ENCODE data around the gene PTGER3.

PTGER3 gene

DNA sequence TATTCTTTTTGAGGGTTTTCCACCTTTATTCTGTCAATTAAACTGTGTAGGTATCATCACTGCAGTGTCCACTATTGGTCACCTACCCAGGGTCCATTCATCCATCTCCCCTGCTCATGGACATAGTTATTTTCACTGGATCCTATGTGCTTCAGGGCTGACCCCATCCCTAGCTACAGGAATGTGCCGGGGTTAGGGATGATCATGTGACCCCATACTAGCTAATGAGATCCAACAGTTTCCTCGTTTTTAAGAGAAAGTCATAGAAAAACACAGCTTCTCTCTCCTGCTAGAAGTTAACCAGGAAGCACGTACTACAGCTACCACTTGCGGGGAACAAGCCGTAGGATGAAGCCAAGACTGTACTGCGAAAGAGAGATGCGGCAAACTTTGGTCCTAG, 19.6 kb downstream of the PTGER3 start:
- CTCF ChIA-PET = no interaction called here
- POLR2A ChIA-PET = no interaction called here

DNA sequence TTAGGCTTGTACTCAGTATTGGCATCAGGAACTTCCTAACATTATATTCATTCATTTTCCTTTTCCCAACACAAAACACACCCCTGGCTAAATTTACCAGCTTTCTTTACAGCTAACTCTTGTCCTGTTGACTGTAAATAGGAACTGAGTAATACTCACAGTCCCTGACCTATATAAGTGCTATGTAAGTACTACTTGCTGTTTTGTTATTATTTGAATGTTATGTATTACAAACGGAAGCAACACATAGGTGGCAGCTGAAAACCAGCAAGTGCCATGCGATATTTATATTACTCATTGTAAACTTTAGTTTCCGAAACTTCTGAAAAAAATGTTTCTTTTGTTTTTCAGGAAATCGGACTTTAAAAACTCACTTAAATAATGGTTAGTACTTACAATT, 21.5 kb downstream of the PTGER3 start:
- no peak for DNase-seq (ENCODE audit: extremely low spot score)
- ChIA-PET CTCF (no interaction called here), POLR2A (no interaction called here)
- TF ChIP-seq LEF1 (IDR thresholded peaks at IDR 0.05; ENCODE audit: borderline replicate concordance) (no peak), BHLHE40 (IDR thresholded peaks at IDR 0.05; ENCODE audit: borderline replicate concordance) (no peak), PKNOX1 (IDR thresholded peaks at IDR 0.05) (no peak), SUZ12 (IDR thresholded peaks at IDR 0.05) (no peak), ZNF384 (IDR thresholded peaks at IDR 0.05) (no peak), CTBP1 (IDR thresholded peaks at IDR 0.05; ENCODE audit: borderline replicate concordance) (no peak), SP1 (IDR thresholded peaks at IDR 0.05) (no peak), HDGF (IDR thresholded peaks at IDR 0.05; ENCODE audit: borderline replicate concordance) (no peak)

More for the DNA sequence above, 19.6 kb downstream of the PTGER3 start:
- TF ChIP-seq FOXK2 (IDR thresholded peaks at IDR 0.05) (no peak), HDGF (IDR thresholded peaks at IDR 0.05; ENCODE audit: borderline replicate concordance) (no peak), ZNF384 (IDR thresholded peaks at IDR 0.05) (no peak), NFRKB (IDR thresholded peaks at IDR 0.05) (no peak)
- DNase-seq (ENCODE audit: extremely low spot score) = no peak

DNA sequence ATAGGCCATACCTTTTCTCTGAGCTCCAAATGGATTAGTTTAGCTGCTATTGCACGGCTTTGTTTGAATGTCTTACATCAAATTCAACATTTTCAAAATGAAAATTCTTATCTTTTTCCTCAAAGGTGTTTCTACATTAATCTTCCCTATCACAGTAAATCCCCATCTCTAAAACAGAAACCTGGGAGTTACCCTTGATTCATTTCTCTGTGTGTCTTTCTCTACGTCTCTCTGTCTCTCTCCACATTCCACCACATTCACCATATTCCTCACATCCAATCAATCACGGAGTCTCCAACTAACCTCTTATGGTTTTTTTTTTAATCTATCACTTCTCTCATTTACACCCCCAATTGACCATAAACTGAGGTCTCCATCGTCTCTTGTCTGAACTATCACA, 24.1 kb downstream of the PTGER3 start:
- POLR2A ChIA-PET = no interaction called here
- no peak for DNase-seq (ENCODE audit: extremely low spot score)
- CTCF ChIA-PET = no interaction called here
- TF ChIP-seq FOXM1 (IDR thresholded peaks at IDR 0.05; ENCODE audit: borderline replicate concordance) (no peak), FOXA1 (IDR thresholded peaks at IDR 0.05) (no peak), L3MBTL2 (conservative IDR thresholded peaks at IDR 0.05) (no peak), LEF1 (IDR thresholded peaks at IDR 0.05; ENCODE audit: borderline replicate concordance) (no peak), NFRKB (IDR thresholded peaks at IDR 0.05) (no peak), CTBP1 (IDR thresholded peaks at IDR 0.05; ENCODE audit: borderline replicate concordance) (no peak), ELF4 (IDR thresholded peaks at IDR 0.05) (no peak), ZNF384 (IDR thresholded peaks at IDR 0.05) (no peak), PKNOX1 (IDR thresholded peaks at IDR 0.05) (no peak), ARNT (IDR thresholded peaks at IDR 0.05) (no peak), TARDBP (IDR thresholded peaks at IDR 0.05) (no peak), BHLHE40 (IDR thresholded peaks at IDR 0.05; ENCODE audit: borderline replicate concordance) (no peak), SP1 (IDR thresholded peaks at IDR 0.05) (no peak), SUZ12 (IDR thresholded peaks at IDR 0.05) (no peak), FOXK2 (IDR thresholded peaks at IDR 0.05) (no peak), HDGF (IDR thresholded peaks at IDR 0.05; ENCODE audit: borderline replicate concordance) (no peak)

- CTCF ChIA-PET = interaction anchor here (0.5 kb wide), 1 partner anchor 342 kb away, joined by 3 read pairs; no protein-coding TSS in a partner anchor
- DNase-seq (ENCODE audit: extremely low spot score) = no peak
- TF ChIP-seq FOXK2 (IDR thresholded peaks at IDR 0.05) = no peak
- TF ChIP-seq LEF1 (IDR thresholded peaks at IDR 0.05; ENCODE audit: borderline replicate concordance) = no peak
- TF ChIP-seq L3MBTL2 (conservative IDR thresholded peaks at IDR 0.05) = no peak
- TF ChIP-seq HDGF (IDR thresholded peaks at IDR 0.05; ENCODE audit: borderline replicate concordance) = no peak
- TF ChIP-seq SUZ12 (IDR thresholded peaks at IDR 0.05) = no peak
- POLR2A ChIA-PET = no interaction called here
These were observed 28.2 kb downstream of the PTGER3 start for GRCh38 chr1:71019233-71019969.

GRCh38 chr1:71018791-71019190, 28.8 kb downstream of the PTGER3 start:
- ChIA-PET CTCF (no interaction called here), POLR2A (no interaction called here)
- TF ChIP-seq SP1 (IDR thresholded peaks at IDR 0.05) = no peak
- no peak for DNase-seq (ENCODE audit: extremely low spot score)

GRCh38 chr1:71015745-71016144, 31.9 kb downstream of the PTGER3 start:
- ChIA-PET CTCF (interaction anchor here (0.7 kb wide), 1 partner anchor 31 kb away, joined by 3 read pairs; no protein-coding TSS in a partner anchor), POLR2A (no interaction called here)
- no peak for DNase-seq (ENCODE audit: extremely low spot score)
- TF ChIP-seq ZNF384 (IDR thresholded peaks at IDR 0.05) = no peak
- TF ChIP-seq SP1 (IDR thresholded peaks at IDR 0.05) = no peak

- ChIA-PET POLR2A (no interaction called here), CTCF (no interaction called here)
- no peak for TF ChIP-seq HDGF (IDR thresholded peaks at IDR 0.05; ENCODE audit: borderline replicate concordance)
- TF ChIP-seq BHLHE40 (IDR thresholded peaks at IDR 0.05; ENCODE audit: borderline replicate concordance) = no peak
- no peak for TF ChIP-seq FOXK2 (IDR thresholded peaks at IDR 0.05)
- TF ChIP-seq SP1 (IDR thresholded peaks at IDR 0.05) = no peak
- no peak for TF ChIP-seq FOXM1 (IDR thresholded peaks at IDR 0.05; ENCODE audit: borderline replicate concordance)
- TF ChIP-seq NFRKB (IDR thresholded peaks at IDR 0.05) = no peak
- TF ChIP-seq PKNOX1 (IDR thresholded peaks at IDR 0.05) = no peak
- TF ChIP-seq TARDBP (IDR thresholded peaks at IDR 0.05) = no peak
- TF ChIP-seq L3MBTL2 (conservative IDR thresholded peaks at IDR 0.05) = no peak
- no peak for TF ChIP-seq LEF1 (IDR thresholded peaks at IDR 0.05; ENCODE audit: borderline replicate concordance)
- TF ChIP-seq SUZ12 (IDR thresholded peaks at IDR 0.05) = no peak
- TF ChIP-seq CTBP1 (IDR thresholded peaks at IDR 0.05; ENCODE audit: borderline replicate concordance) = no peak
- no peak for TF ChIP-seq ARNT (IDR thresholded peaks at IDR 0.05)
- no peak for DNase-seq (ENCODE audit: extremely low spot score)
These were observed 33.4 kb downstream of the PTGER3 start for GRCh38 chr1:71014178-71014579.
